HG02623 (cell line): ENCODE measurements around the gene PAIP2B.
"Not testable (repeated sequence)": the region's sequence is repeated elsewhere in the genome, so short reads cannot be mapped to it uniquely, and the experiment has no call there.

Source experiments
- ATAC-seq: cut with Tn5 transposase; IDR thresholded peaks from one replicate; pipeline ENCODE4 v1.9.1; 2021; ENCODE audit warnings: moderate library complexity; ENCODE audit not compliant: unreplicated experiment

Gene PAIP2B

GRCh38 chr2:71220743-71221142, 6.2 kb downstream of the PAIP2B start:
- no peak for ATAC-seq

- no peak for ATAC-seq
Observed at GRCh38 chr2:71216501-71216900, 10.4 kb downstream of the PAIP2B start.

GRCh38 chr2:71215447-71215846, 11.5 kb downstream of the PAIP2B start:
- ATAC-seq, result no peak

- no peak for ATAC-seq
Observed at GRCh38 chr2:71212336-71212735, 14.6 kb downstream of the PAIP2B start.

- no peak for ATAC-seq
Observed at GRCh38 chr2:71210292-71210691, 16.6 kb downstream of the PAIP2B start.

GRCh38 chr2:71208756-71209155, 18.1 kb downstream of the PAIP2B start:
- no peak for ATAC-seq

- no peak for ATAC-seq
Observed at GRCh38 chr2:71207601-71208000, 19.3 kb downstream of the PAIP2B start.

GRCh38 chr2:71206271-71206670, 20.6 kb downstream of the PAIP2B start:
- ATAC-seq, result no peak

- ATAC-seq, result no peak
Observed at GRCh38 chr2:71191570-71191943, 35.3 kb downstream of the PAIP2B start.

- no peak for ATAC-seq
Observed at GRCh38 chr2:71190656-71191569, 36.0 kb downstream of the PAIP2B start.

GRCh38 chr2:71187589-71187988, 39.3 kb downstream of the PAIP2B start:
- no peak for ATAC-seq

GRCh38 chr2:71186973-71187372, 39.9 kb downstream of the PAIP2B start:
- no peak for ATAC-seq

GRCh38 chr2:71183306-71184115, 43.4 kb downstream of the PAIP2B start:
- ATAC-seq, result not testable (repeated sequence)

GRCh38 chr2:71181316-71181715, 45.6 kb downstream of the PAIP2B start:
- no peak for ATAC-seq

- ATAC-seq, result not testable (repeated sequence)
Observed at GRCh38 chr2:71178836-71179235, 48.1 kb downstream of the PAIP2B start.

- ATAC-seq, result no peak
Observed at GRCh38 chr2:71174207-71174606, 52.7 kb downstream of the PAIP2B start.

GRCh38 chr2:71173096-71173495, 53.8 kb downstream of the PAIP2B start:
- no peak for ATAC-seq

GRCh38 chr2:71166812-71167211, 60.1 kb downstream of the PAIP2B start:
- ATAC-seq, result no peak

- ATAC-seq, result no peak
Observed at GRCh38 chr2:71157124-71157793, 69.6 kb downstream of the PAIP2B start.

GRCh38 chr2:71156573-71156972, 70.3 kb downstream of the PAIP2B start:
- no peak for ATAC-seq

GRCh38 chr2:71155846-71156245, 71.1 kb downstream of the PAIP2B start:
- no peak for ATAC-seq
